Smooth muscle cell of bladder (primary cell): Measurements from ENCODE around the gene RAB44. TPM values are rescaled to one million over a fixed set of nuclear protein-coding genes. Genes with fewer than 3 reads are reported as not detected.

Experiments
- total RNA-seq: library from RNA; depleted of rRNA; stranded (reverse); fragments of >200 nt; gene quantifications from 2 replicates; pipeline ENCODE4 v1.2.3, GENCODE V29; 2014

The RAB44 gene, protein sequence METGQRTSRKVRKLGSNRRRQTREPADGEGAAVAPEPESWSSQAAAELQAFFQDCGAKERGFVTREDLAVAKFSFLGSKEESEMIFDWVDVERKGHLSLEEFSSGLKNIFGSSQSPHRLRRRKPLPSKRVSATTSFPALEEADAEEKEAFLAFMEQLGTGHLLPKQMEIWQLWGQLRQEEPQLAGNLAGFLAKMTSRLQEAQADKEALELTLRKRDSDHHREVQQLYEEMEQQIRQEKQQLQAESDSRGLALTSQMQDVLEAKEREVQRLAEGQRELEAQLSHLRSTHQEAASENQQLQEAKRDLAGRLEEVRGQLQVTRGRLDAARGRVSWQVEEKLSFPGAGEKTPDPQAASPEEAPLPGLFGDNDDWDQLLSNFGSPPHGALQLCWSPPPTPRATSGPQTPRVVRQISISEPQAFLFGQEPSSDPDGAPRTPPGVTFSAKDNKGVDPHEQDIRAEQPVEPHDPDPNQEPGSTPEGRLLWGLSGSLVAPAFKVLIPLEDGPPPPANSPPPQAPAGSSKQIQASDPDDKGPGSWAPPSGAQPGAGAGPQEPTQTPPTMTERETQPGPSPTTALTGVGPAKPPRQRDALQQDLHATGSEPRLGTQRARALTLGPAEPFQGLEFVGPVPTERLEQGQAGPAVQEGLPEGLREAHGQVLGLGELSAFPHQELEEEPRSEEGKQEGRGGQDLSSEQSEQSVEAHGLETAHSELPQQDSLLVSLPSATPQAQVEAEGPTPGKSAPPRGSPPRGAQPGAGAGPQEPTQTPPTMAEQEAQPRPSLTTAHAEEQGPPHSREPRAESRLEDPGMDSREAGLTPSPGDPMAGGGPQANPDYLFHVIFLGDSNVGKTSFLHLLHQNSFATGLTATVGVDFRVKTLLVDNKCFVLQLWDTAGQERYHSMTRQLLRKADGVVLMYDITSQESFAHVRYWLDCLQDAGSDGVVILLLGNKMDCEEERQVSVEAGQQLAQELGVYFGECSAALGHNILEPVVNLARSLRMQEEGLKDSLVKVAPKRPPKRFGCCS
- under 0.01 TPM in 2 replicates for total RNA-seq

DNA sequence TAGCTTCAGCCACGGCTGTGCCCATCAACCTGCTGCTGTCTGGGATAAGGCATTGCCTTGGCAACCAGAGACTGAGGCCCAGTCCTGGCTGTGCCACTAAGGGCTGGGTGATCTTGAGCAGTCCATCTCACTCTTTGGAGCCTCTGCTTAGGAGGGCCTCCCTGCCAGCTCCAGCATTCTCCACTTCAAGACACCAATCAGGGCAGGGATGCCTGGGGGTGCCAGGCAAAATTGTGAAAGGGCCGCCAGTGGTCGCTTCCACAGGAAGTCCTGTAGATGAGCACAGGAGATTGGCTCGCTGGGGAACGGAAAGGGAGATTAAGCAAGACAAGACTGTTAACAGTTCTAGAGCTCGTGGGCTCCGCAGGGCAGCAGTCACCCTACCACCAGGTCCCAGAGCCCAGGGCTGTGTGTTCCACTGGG, at the start of gene RAB44:
RAB44 (plus strand) TSS at position 346 of the 423 bp plus-strand sequence. CDS start 6,410 bp downstream, outside the sequence.

DNA sequence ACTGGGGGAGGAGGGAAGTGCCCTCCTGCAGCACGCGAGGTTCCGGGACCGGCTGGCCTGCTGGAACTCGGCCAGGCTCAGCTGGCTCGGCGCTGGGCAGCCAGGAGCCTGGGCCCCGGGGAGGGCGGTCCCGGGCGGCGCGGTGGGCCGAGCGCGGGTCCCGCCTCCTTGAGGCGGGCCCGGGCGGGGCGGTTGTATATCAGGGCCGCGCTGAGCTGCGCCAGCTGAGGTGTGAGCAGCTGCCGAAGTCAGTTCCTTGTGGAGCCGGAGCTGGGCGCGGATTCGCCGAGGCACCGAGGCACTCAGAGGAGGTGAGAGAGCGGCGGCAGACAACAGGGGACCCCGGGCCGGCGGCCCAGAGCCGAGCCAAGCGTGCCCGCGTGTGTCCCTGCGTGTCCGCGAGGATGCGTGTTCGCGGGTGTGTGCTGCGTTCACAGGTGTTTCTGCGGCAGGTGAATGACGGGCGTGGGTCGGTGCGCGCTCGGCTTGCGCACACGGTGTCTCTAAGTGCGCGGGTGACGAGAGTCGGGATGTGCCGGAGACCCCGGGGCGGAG, 19.1 kb upstream of the RAB44 start, which contains the start of gene CDKN1A:
CDKN1A (plus strand) TSS at position 227 of the 555 bp plus-strand sequence. CDS start 5,388 bp downstream, outside the sequence.

Other genes starting within 250 kb of the RAB44 start
- 14.6 and 17.1 TPM in 2 replicates for gene STK38, start 150.3 kb upstream of the RAB44 start, total RNA-seq
- 130 and 219 TPM in 2 replicates for gene SRSF3, start 103.5 kb upstream of the RAB44 start, total RNA-seq
- gene CDKN1A, start 19.1 kb upstream of the RAB44 start, total RNA-seq: 417 and 542 TPM in 2 replicates
- gene CPNE5, start 141.6 kb downstream of the RAB44 start, total RNA-seq: 0.55 TPM in 1 of 2 replicates, not detected in the other
- gene PPIL1, start 177.0 kb downstream of the RAB44 start, total RNA-seq: 20.1 and 27.1 TPM in 2 replicates
- gene C6orf89, start 188.1 kb downstream of the RAB44 start, total RNA-seq: 52.9 and 60.6 TPM in 2 replicates